Thyroid gland (tissue), 4 donors: ENCODE data around the gene DNAAF8.

Source experiments
- CTCF ChIP-seq, 6 experiments: fragments of 200-600 bp in 3 of 6; fragments of 450-650 bp in 3 of 6; sonication (generic) in 3 of 6; IDR thresholded peaks; one replicate each; pipeline ENCODE4 v1.5.1; 2016 to 2019; ENCODE audit warnings: antibody characterized with exemption in 6 of 6, mild to moderate bottlenecking in 2 of 6, inconsistent platforms in 1 of 6, moderate library complexity in 1 of 6
- POLR2A ChIP-seq, 2 donors: fragments of 450-650 bp; IDR thresholded peaks; one replicate each; pipeline ENCODE4 v1.6.1; 2017; ENCODE audit warnings: antibody characterized with exemption in 2 of 2, mild to moderate bottlenecking in 2 of 2, moderate library complexity in 1 of 2

- TF ChIP-seq CTCF (IDR thresholded peaks at IDR 0.05) (no peak), POLR2A (IDR thresholded peaks at IDR 0.05) (no peak)
Observed at GRCh38 chr16:4749700-4750257, 15.4 kb downstream of the DNAAF8 start.
